ENCODE measurements around the gene ABI2.
A peak's percentile ranks its signal among the peaks of the same experiment; 100 is the strongest.
"Not testable (repeated sequence)": the region's sequence is repeated elsewhere in the genome, so short reads cannot be mapped to it uniquely, and the experiment has no call there.

ABI2 gene

DNA sequence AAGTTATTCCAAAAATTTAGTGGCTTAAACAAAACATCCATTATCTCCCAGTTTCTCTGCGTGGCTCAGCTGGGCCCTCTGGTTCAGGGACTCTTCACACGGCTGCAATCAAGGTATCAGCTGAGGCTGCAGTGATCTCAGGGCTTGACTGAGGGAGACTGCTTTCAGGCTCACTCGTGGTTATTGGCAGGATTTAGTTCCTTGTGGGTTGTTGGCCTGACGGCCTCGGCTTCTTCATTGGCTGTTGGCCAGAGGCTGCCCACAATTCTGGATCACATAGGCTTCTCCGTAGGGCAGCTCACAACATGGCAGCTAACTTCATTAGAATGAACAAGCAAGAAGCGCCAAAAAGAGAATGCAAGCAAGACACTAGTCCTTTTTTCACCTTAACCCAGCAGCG, 90.1 kb downstream of the ABI2 start:
- no peak for DNase-seq (ENCODE audit: low read depth)
- TF ChIP-seq, protein P1, sequence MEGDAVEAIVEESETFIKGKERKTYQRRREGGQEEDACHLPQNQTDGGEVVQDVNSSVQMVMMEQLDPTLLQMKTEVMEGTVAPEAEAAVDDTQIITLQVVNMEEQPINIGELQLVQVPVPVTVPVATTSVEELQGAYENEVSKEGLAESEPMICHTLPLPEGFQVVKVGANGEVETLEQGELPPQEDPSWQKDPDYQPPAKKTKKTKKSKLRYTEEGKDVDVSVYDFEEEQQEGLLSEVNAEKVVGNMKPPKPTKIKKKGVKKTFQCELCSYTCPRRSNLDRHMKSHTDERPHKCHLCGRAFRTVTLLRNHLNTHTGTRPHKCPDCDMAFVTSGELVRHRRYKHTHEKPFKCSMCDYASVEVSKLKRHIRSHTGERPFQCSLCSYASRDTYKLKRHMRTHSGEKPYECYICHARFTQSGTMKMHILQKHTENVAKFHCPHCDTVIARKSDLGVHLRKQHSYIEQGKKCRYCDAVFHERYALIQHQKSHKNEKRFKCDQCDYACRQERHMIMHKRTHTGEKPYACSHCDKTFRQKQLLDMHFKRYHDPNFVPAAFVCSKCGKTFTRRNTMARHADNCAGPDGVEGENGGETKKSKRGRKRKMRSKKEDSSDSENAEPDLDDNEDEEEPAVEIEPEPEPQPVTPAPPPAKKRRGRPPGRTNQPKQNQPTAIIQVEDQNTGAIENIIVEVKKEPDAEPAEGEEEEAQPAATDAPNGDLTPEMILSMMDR (IDR thresholded peaks at IDR 0.05; ENCODE audit: insufficient read depth, low read depth, low read length, missing control alignments): no peak
- H3K4me3 ChIP-seq (ENCODE audit: low read length): no peak overlapping the region

DNA sequence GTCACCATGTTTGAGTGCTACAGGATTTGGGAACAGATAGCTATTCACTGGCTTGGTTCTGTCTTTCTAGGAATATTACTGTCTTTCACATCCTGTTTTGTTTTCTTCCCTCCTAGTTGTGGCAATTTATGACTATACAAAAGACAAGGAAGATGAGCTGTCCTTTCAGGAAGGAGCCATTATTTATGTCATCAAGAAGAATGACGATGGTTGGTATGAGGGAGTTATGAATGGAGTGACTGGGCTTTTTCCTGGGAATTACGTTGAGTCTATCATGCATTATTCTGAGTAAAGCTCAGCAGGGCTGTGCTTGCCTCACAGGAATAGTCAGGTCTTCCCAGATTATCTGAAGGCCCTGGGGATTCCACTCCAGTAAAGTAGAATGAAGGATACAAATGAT, 98.9 kb downstream of the ABI2 start:
- TF ChIP-seq, protein P1 (IDR thresholded peaks at IDR 0.05; ENCODE audit: insufficient read depth, low read depth, low read length, missing control alignments): no peak
- peak; percentile 54 for DNase-seq (ENCODE audit: low read depth)
- no peak overlapping the region for H3K4me3 ChIP-seq (ENCODE audit: low read length)

GRCh38 chr2:203429643-203430042, 101.4 kb downstream of the ABI2 start:
- DNase-seq (ENCODE audit: low read depth); H3K4me3 ChIP-seq (ENCODE audit: low read length): not testable (repeated sequence)

GRCh38 chr2:203431391-203432185, 103.4 kb downstream of the ABI2 start:
- TF ChIP-seq, protein P1 (IDR thresholded peaks at IDR 0.05; ENCODE audit: insufficient read depth, low read depth, low read length, missing control alignments): no peak
- H3K4me3 ChIP-seq (ENCODE audit: low read length): no peak overlapping the region
- no peak for DNase-seq (ENCODE audit: low read depth)

GRCh38 chr2:203432811-203433210, 104.6 kb downstream of the ABI2 start:
- no peak for DNase-seq (ENCODE audit: low read depth)
- TF ChIP-seq, protein P1 (IDR thresholded peaks at IDR 0.05; ENCODE audit: insufficient read depth, low read depth, low read length, missing control alignments): no peak
- no peak overlapping the region for H3K4me3 ChIP-seq (ENCODE audit: low read length)

GRCh38 chr2:203436496-203436895, 108.3 kb downstream of the ABI2 start:
- TF ChIP-seq, protein P1 (IDR thresholded peaks at IDR 0.05; ENCODE audit: insufficient read depth, low read depth, low read length, missing control alignments): no peak
- DNase-seq (ENCODE audit: low read depth): no peak
- H3K4me3 ChIP-seq (ENCODE audit: low read length): no peak overlapping the region

DNA sequence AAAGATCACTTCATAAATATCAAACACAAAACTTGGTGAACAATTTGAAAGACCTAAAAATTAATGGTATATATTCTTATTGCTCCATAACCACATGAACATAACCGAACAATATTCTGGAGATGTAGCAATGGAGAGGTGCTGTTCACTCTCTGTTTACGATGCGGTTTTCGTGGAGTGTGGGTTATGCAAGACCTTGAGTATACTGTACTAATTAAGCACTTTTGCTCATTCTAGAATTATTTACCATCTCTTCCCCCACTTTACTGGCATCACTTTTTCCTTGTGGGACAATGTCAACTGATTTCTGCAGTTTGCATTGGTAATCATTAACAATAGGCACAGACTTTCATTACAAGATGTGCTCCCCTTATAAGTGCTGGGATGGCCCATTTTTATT, 109.3 kb downstream of the ABI2 start:
- DNase-seq (ENCODE audit: low read depth): no peak
- TF ChIP-seq, protein P1 (IDR thresholded peaks at IDR 0.05; ENCODE audit: insufficient read depth, low read depth, low read length, missing control alignments): no peak
- H3K4me3 ChIP-seq (ENCODE audit: low read length): no peak overlapping the region
